Neural crest cell (in vitro differentiated cells): ENCODE data around the gene TAF5L. TPM values are rescaled to one million over a fixed set of nuclear protein-coding genes. Genes with fewer than 3 reads are reported as not detected.

Experiments
- DNase-seq: peaks from one replicate; pipeline ENCODE4 v3.0.0; 2021; ENCODE audit warnings: low read depth, mixed read lengths, low spot score
- H3K27ac Mint-ChIP-seq: one replicate; pipeline ENCODE4 v1.8.0; 2021; ENCODE audit warnings: mild to moderate bottlenecking, mixed read lengths; ENCODE audit not compliant: unreplicated experiment
- H3K27me3 Mint-ChIP-seq: 2 replicates; pipeline ENCODE4 v1.8.0; 2021; ENCODE audit warnings: low read depth, mild to moderate bottlenecking, mixed read lengths
- H3K36me3 Mint-ChIP-seq: 2 replicates; pipeline ENCODE4 v1.8.0; 2021; ENCODE audit warnings: low read depth, mild to moderate bottlenecking, mixed read lengths
- H3K4me1 Mint-ChIP-seq: 2 replicates; pipeline ENCODE4 v1.8.0; 2021; ENCODE audit warnings: mixed read lengths
- H3K4me3 Mint-ChIP-seq: one replicate; pipeline ENCODE4 v1.8.0; 2021; ENCODE audit warnings: mild to moderate bottlenecking, mixed read lengths
- H3K9me3 Mint-ChIP-seq: 2 replicates; pipeline ENCODE4 v1.8.0; 2021; ENCODE audit warnings: mixed read lengths
- CTCF ChIP-seq: fragments of 200-600 bp; sonication (generic); conservative IDR thresholded peaks from 2 replicates; pipeline ENCODE4 v1.5.0; 2021; ENCODE audit warnings: antibody characterized with exemption, mild to moderate bottlenecking
- total RNA-seq: library from RNA; stranded (reverse); gene quantifications from 2 replicates; pipeline ENCODE4 v1.2.1, GENCODE V29; 2021

The TAF5L gene
- total RNA-seq, 1 donor from 2014 or later = 29.7 TPM

- H3K27me3 Mint-ChIP-seq = no peaks in the 10 kb centered on the region
Observed at GRCh38 chr1:229661022-229661877, 35.3 kb upstream of the TAF5L start.

GRCh38 chr1:229657993-229658755 is 32.3 kb upstream of the TAF5L start:
- Mint-ChIP-seq H3K4me3 (no peak overlapping the region), H3K9me3 (no peaks in the 10 kb centered on the region), H3K36me3 (peaks cover 19% of the 10 kb centered on the region), H3K4me1 (peaks cover 6% of the 10 kb centered on the region), H3K27ac (peak overlapping the region; percentile 53), H3K27me3 (no peaks in the 10 kb centered on the region)
- DNase-seq = no peak
- no peak for TF ChIP-seq CTCF

More at GRCh38 chr1:229661022-229661877, 35.3 kb upstream of the TAF5L start:
- H3K4me1 Mint-ChIP-seq = peaks cover 6% of the 10 kb centered on the region
- H3K27ac Mint-ChIP-seq = no peak overlapping the region
- H3K4me3 Mint-ChIP-seq = no peak overlapping the region
- peaks cover 14% of the 10 kb centered on the region for H3K36me3 Mint-ChIP-seq
- peak; percentile 89 for TF ChIP-seq CTCF
- peak; percentile 82 for DNase-seq
- no peaks in the 10 kb centered on the region for H3K9me3 Mint-ChIP-seq

GRCh38 chr1:229655781-229656180 is 29.9 kb upstream of the TAF5L start:
- Mint-ChIP-seq H3K27ac (no peak overlapping the region), H3K4me3 (no peak overlapping the region), H3K36me3 (peaks cover 17% of the 10 kb centered on the region), H3K9me3 (no peaks in the 10 kb centered on the region), H3K27me3 (no peaks in the 10 kb centered on the region), H3K4me1 (no peaks in the 10 kb centered on the region)
- no peak for TF ChIP-seq CTCF
- DNase-seq = no peak

- Mint-ChIP-seq H3K4me3 (no peak overlapping the region), H3K4me1 (no peaks in the 10 kb centered on the region), H3K27me3 (no peaks in the 10 kb centered on the region), H3K9me3 (no peaks in the 10 kb centered on the region), H3K36me3 (peaks cover 15% of the 10 kb centered on the region), H3K27ac (peak overlapping the region; percentile 58)
- TF ChIP-seq CTCF = no peak
- no peak for DNase-seq
Observed at GRCh38 chr1:229653420-229653819, 27.5 kb upstream of the TAF5L start.

GRCh38 chr1:229651546-229651945 is 25.6 kb upstream of the TAF5L start:
- no peak overlapping the region for H3K4me3 Mint-ChIP-seq
- peaks cover 16% of the 10 kb centered on the region for H3K36me3 Mint-ChIP-seq
- H3K9me3 Mint-ChIP-seq = no peaks in the 10 kb centered on the region
- H3K27ac Mint-ChIP-seq = no peak overlapping the region
- no peak for DNase-seq
- H3K27me3 Mint-ChIP-seq = no peaks in the 10 kb centered on the region
- no peak for TF ChIP-seq CTCF
- H3K4me1 Mint-ChIP-seq = no peaks in the 10 kb centered on the region
